Keratinocyte (primary cell): ENCODE results near the gene PHIP. TPM values are rescaled to one million over a fixed set of nuclear protein-coding genes. Genes with fewer than 3 reads are reported as not detected.

Experiments used
- DNase-seq: peaks from one replicate; pipeline ENCODE4 v3.0.0-alpha.2; 2011; ENCODE audit warnings: low read depth, missing footprints, low spot score
- FAIRE-seq: peaks from 2 replicates; lab custom pipeline; 2011; peaks lifted over from hg19 to GRCh38; lab: Jason Lieb, UNC
- H2AFZ ChIP-seq: 2 replicates; pipeline ENCODE4 v1.6.0; 2012; ENCODE audit warnings: low read length, control low read depth, inconsistent platforms; ENCODE audit not compliant: control insufficient read depth
- H3K27ac ChIP-seq: 2 replicates; pipeline ENCODE4 v1.5.1; 2011; ENCODE audit warnings: low read length; ENCODE audit not compliant: control insufficient read depth, insufficient read depth
- H3K27me3 ChIP-seq: 3 replicates; pipeline ENCODE4 v1.6.0; 2011; ENCODE audit warnings: low read length; ENCODE audit not compliant: control insufficient read depth, insufficient read depth; ENCODE audit errors: extremely low read depth
- H3K36me3 ChIP-seq, 2 experiments: 2 replicates in 1 of 2; 3 replicates in 1 of 2; pipeline ENCODE4 v1.5.1; 2011; ENCODE audit warnings: low read length in 2 of 2, mild to moderate bottlenecking in 1 of 2; ENCODE audit not compliant: control insufficient read depth in 2 of 2, insufficient read depth in 2 of 2; ENCODE audit errors: extremely low read depth in 1 of 2
- H3K4me1 ChIP-seq: 3 replicates; pipeline ENCODE4 v1.5.1; 2011; ENCODE audit warnings: low read length; ENCODE audit not compliant: control insufficient read depth, insufficient read depth; ENCODE audit errors: extremely low read depth
- H3K4me2 ChIP-seq: 3 replicates; pipeline ENCODE4 v1.6.0; 2011; ENCODE audit warnings: low read depth, low read length; ENCODE audit not compliant: control insufficient read depth, insufficient read depth; ENCODE audit errors: extremely low read depth
- H3K4me3 ChIP-seq, 3 experiments: fragments of 200-600 bp in 1 of 3; sonication (generic) in 1 of 3; 2 replicates in 2 of 3; 3 replicates in 1 of 3; pipeline ENCODE4 v1.5.1; 2011 to 2016; ENCODE audit warnings: low read length in 3 of 3, mild to moderate bottlenecking in 3 of 3, control low read depth in 2 of 3, inconsistent platforms in 1 of 3, low read depth in 1 of 3, mixed read lengths in 1 of 3, mixed run types in 1 of 3, moderate library complexity in 1 of 3; ENCODE audit not compliant: control insufficient read depth in 2 of 3, insufficient read depth in 2 of 3; ENCODE audit errors: extremely low read depth in 1 of 3
- H3K79me2 ChIP-seq: 2 replicates; pipeline ENCODE4 v1.6.0; 2012; ENCODE audit warnings: low read length; ENCODE audit not compliant: control insufficient read depth, insufficient read depth
- H3K9ac ChIP-seq: 3 replicates; pipeline ENCODE4 v1.6.0; 2011; ENCODE audit warnings: low read length; ENCODE audit not compliant: control insufficient read depth, insufficient read depth; ENCODE audit errors: extremely low read depth
- H3K9me1 ChIP-seq: 3 replicates; pipeline ENCODE4 v1.6.0; 2011; ENCODE audit warnings: low read length; ENCODE audit not compliant: control insufficient read depth, insufficient read depth; ENCODE audit errors: extremely low read depth
- H3K9me3 ChIP-seq: 2 replicates; pipeline ENCODE4 v1.5.1; 2012; ENCODE audit warnings: low read depth, low read length; ENCODE audit not compliant: control insufficient read depth
- H4K20me1 ChIP-seq: 3 replicates; pipeline ENCODE4 v1.6.0; 2011; ENCODE audit warnings: low read length; ENCODE audit not compliant: control insufficient read depth, insufficient read depth; ENCODE audit errors: extremely low read depth
- EZH2 ChIP-seq: IDR thresholded peaks from one replicate; pipeline ENCODE4 v1.6.1; 2012; ENCODE audit warnings: inconsistent platforms, mild to moderate bottlenecking, low read length, moderate library complexity
- dilution Hi-C: fragments of 300-500 bp; cut with MboI; formaldehyde crosslinking; loops from one replicate; pipeline ENCODE4 v1.7.0; 2020; ENCODE audit warnings: low sequenced_read_pairs; ENCODE audit not compliant: extremely low pct_ligation_motif_present
- polyA plus RNA-seq, 5 experiments: library from polyadenylated mRNA; depleted of rRNA in 3 of 5; stranded (reverse) in 3 of 5; stranded (forward) in 1 of 5; unstranded in 1 of 5; fragments of >200 nt; gene quantifications; 1 replicate in 1 of 5; 2 replicates in 3 of 5; 3 replicates in 1 of 5; pipeline versions ENCODE4 v1.2.1 to v1.2.3, GENCODE V29; 2011 to 2012; ENCODE audit warnings: missing spikeins in 2 of 5, low read depth in 1 of 5, low replicate concordance in 1 of 5
- TF ChIP-seq, protein P1 (sequence below), 3 experiments: IDR thresholded peaks in 1 of 3; conservative IDR thresholded peaks in 1 of 3; optimal IDR thresholded peaks in 1 of 3; 2 replicates in 2 of 3; 3 replicates in 1 of 3; pipeline versions ENCODE3 to v1.5.1; 2011; ENCODE audit warnings: low read length in 3 of 3, mild to moderate bottlenecking in 3 of 3, moderate library complexity in 2 of 3, control low read depth in 1 of 3, inconsistent platforms in 1 of 3; ENCODE audit not compliant: insufficient read depth in 2 of 3; ENCODE audit errors: extremely low read depth in 1 of 3

PHIP gene
- polyA plus RNA-seq, 1 donor (not counting 4 experiments of a cell fraction or from before 2014, with no cell fraction given) = 7.9 TPM

- no peak for FAIRE-seq
Measured at GRCh38 chr6:79056226-79056625, 21.8 kb downstream of the PHIP start.

GRCh38 chr6:79048611-79049010 is 29.4 kb downstream of the PHIP start:
- dilution Hi-C loops = no loop called here
- Histone ChIP-seq H3K79me2 (no peaks in the 10 kb centered on the region), H4K20me1 (no peaks in the 10 kb centered on the region), H3K4me1 (no peaks in the 10 kb centered on the region), H2AFZ (no peak overlapping the region), H3K4me3 (no peak overlapping the region), H3K9me1 (no peaks in the 10 kb centered on the region), H3K27me3 (no peaks in the 10 kb centered on the region), H3K4me2 (no peak overlapping the region), H3K27ac (no peak overlapping the region), H3K36me3 (peaks cover 2% of the 10 kb centered on the region in 2 experiments), H3K9ac (no peak overlapping the region), H3K9me3 (no peaks in the 10 kb centered on the region)
- FAIRE-seq = peak; percentile 13
- TF ChIP-seq, protein P1, sequence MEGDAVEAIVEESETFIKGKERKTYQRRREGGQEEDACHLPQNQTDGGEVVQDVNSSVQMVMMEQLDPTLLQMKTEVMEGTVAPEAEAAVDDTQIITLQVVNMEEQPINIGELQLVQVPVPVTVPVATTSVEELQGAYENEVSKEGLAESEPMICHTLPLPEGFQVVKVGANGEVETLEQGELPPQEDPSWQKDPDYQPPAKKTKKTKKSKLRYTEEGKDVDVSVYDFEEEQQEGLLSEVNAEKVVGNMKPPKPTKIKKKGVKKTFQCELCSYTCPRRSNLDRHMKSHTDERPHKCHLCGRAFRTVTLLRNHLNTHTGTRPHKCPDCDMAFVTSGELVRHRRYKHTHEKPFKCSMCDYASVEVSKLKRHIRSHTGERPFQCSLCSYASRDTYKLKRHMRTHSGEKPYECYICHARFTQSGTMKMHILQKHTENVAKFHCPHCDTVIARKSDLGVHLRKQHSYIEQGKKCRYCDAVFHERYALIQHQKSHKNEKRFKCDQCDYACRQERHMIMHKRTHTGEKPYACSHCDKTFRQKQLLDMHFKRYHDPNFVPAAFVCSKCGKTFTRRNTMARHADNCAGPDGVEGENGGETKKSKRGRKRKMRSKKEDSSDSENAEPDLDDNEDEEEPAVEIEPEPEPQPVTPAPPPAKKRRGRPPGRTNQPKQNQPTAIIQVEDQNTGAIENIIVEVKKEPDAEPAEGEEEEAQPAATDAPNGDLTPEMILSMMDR (optimal IDR thresholded peaks at IDR 0.05 in 1 of 3, IDR thresholded peaks at IDR 0.05 in 1 of 3, conservative IDR thresholded peaks at IDR 0.05 in 1 of 3; ENCODE audit: extremely low read depth in 1 of 3, insufficient read depth in 2 of 3, low read length in 3 of 3) = peak; percentile 13 to 62 (median 43)
- TF ChIP-seq EZH2 = no peak
- no peak for DNase-seq

More at GRCh38 chr6:79056226-79056625, 21.8 kb downstream of the PHIP start:
- H3K4me2 ChIP-seq = no peak overlapping the region
- H3K27ac ChIP-seq = no peak overlapping the region
- no peaks in the 10 kb centered on the region for H3K9me1 ChIP-seq
- dilution Hi-C loops = no loop called here
- H3K4me1 ChIP-seq = no peaks in the 10 kb centered on the region
- TF ChIP-seq, protein P1 (optimal IDR thresholded peaks at IDR 0.05 in 1 of 3, IDR thresholded peaks at IDR 0.05 in 1 of 3, conservative IDR thresholded peaks at IDR 0.05 in 1 of 3; ENCODE audit: extremely low read depth in 1 of 3, insufficient read depth in 2 of 3, low read length in 3 of 3) = no peak
- TF ChIP-seq EZH2 = no peak
- no peak overlapping the region for H3K4me3 ChIP-seq
- no peak for DNase-seq
- H3K36me3 ChIP-seq = peaks cover 2 to 3% of the 10 kb centered on the region in 2 experiments
- H3K9ac ChIP-seq = no peak overlapping the region
- no peaks in the 10 kb centered on the region for H3K79me2 ChIP-seq
- no peak overlapping the region for H2AFZ ChIP-seq
- H3K9me3 ChIP-seq = no peaks in the 10 kb centered on the region
- H3K27me3 ChIP-seq = no peaks in the 10 kb centered on the region
- H4K20me1 ChIP-seq = no peaks in the 10 kb centered on the region
